Sigmoid colon (tissue), 4 donors: ENCODE data around the gene PPP1R3F.

Experiments used
- EP300 ChIP-seq, 4 donors: sonication (generic); formaldehyde crosslinking; IDR thresholded peaks; one replicate each; pipeline ENCODE4 v1.6.1; 2017; ENCODE audit warnings: antibody characterized with exemption in 4 of 4
- POLR2A ChIP-seq, 2 donors: fragments of 450-650 bp; IDR thresholded peaks; one replicate each; pipeline ENCODE4 v1.6.1; 2016; ENCODE audit warnings: antibody characterized with exemption in 2 of 2, mild to moderate bottlenecking in 2 of 2, moderate library complexity in 2 of 2
- POLR2AphosphoS5 ChIP-seq, 4 donors: sonication (generic); formaldehyde crosslinking; IDR thresholded peaks; one replicate each; pipeline ENCODE4 v1.6.1; 2017; ENCODE audit warnings: antibody characterized with exemption in 4 of 4
- TF ChIP-seq, protein P1 (sequence below), 4 experiments: fragments of 450-650 bp in 3 of 4; fragments of 200-600 bp in 1 of 4; IDR thresholded peaks; one replicate each; pipeline ENCODE4 v1.5.1; 2016 to 2019; ENCODE audit warnings: antibody characterized with exemption in 4 of 4, mild to moderate bottlenecking in 3 of 4, moderate library complexity in 2 of 4

DNA sequence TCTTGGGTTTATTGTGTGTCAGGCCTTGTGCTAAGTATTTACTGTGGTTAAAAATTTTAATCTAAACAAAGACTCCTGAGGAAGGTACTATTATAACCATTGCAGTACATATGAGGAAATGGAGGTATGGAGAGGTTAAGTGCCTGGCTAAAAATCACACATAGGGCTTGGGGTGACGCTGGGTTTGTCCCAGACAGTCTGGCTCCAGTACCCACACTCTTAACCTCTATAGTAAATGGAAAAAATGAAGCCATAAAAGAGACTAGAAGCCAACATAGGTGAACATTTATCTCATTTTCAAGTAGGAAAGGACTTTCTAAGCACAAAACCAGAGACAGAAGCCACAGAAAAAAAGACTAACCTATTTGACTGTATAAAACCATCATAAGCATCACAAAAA is 7.0 kb upstream of the PPP1R3F start:
- TF ChIP-seq, protein P1, sequence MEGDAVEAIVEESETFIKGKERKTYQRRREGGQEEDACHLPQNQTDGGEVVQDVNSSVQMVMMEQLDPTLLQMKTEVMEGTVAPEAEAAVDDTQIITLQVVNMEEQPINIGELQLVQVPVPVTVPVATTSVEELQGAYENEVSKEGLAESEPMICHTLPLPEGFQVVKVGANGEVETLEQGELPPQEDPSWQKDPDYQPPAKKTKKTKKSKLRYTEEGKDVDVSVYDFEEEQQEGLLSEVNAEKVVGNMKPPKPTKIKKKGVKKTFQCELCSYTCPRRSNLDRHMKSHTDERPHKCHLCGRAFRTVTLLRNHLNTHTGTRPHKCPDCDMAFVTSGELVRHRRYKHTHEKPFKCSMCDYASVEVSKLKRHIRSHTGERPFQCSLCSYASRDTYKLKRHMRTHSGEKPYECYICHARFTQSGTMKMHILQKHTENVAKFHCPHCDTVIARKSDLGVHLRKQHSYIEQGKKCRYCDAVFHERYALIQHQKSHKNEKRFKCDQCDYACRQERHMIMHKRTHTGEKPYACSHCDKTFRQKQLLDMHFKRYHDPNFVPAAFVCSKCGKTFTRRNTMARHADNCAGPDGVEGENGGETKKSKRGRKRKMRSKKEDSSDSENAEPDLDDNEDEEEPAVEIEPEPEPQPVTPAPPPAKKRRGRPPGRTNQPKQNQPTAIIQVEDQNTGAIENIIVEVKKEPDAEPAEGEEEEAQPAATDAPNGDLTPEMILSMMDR (IDR thresholded peaks at IDR 0.05) = no peak
- TF ChIP-seq POLR2A (IDR thresholded peaks at IDR 0.05) (no peak), POLR2AphosphoS5 (IDR thresholded peaks at IDR 0.05) (no peak), EP300 (IDR thresholded peaks at IDR 0.05) (no peak)
